HG03354 (cell line): ENCODE measurements around the gene NRSN2.
"Not testable (repeated sequence)": the region's sequence is repeated elsewhere in the genome, so short reads cannot be mapped to it uniquely, and the experiment has no call there.

Experiments
- ATAC-seq: cut with Tn5 transposase; IDR thresholded peaks from one replicate; pipeline ENCODE4 v1.9.1; 2021; ENCODE audit warnings: mild to moderate bottlenecking; ENCODE audit not compliant: unreplicated experiment, poor library complexity, severe bottlenecking

The NRSN2 gene

GRCh38 chr20:324177-325044, 22.5 kb upstream of the NRSN2 start:
- ATAC-seq = peak; percentile 53

GRCh38 chr20:325045-325888, 21.6 kb upstream of the NRSN2 start, which contains the start of gene SOX12:
SOX12 (plus strand) TSS chr20:325552; CDS start chr20:325925, 373 bp downstream.
- peak; percentile 76 for ATAC-seq

- peak; percentile 14 for ATAC-seq
Observed at GRCh38 chr20:325889-326644, 20.8 kb upstream of the NRSN2 start.

- ATAC-seq = no peak
Observed at GRCh38 chr20:326645-327185, 20.2 kb upstream of the NRSN2 start.

GRCh38 chr20:327186-328026, 19.5 kb upstream of the NRSN2 start:
- no peak for ATAC-seq

DNA sequence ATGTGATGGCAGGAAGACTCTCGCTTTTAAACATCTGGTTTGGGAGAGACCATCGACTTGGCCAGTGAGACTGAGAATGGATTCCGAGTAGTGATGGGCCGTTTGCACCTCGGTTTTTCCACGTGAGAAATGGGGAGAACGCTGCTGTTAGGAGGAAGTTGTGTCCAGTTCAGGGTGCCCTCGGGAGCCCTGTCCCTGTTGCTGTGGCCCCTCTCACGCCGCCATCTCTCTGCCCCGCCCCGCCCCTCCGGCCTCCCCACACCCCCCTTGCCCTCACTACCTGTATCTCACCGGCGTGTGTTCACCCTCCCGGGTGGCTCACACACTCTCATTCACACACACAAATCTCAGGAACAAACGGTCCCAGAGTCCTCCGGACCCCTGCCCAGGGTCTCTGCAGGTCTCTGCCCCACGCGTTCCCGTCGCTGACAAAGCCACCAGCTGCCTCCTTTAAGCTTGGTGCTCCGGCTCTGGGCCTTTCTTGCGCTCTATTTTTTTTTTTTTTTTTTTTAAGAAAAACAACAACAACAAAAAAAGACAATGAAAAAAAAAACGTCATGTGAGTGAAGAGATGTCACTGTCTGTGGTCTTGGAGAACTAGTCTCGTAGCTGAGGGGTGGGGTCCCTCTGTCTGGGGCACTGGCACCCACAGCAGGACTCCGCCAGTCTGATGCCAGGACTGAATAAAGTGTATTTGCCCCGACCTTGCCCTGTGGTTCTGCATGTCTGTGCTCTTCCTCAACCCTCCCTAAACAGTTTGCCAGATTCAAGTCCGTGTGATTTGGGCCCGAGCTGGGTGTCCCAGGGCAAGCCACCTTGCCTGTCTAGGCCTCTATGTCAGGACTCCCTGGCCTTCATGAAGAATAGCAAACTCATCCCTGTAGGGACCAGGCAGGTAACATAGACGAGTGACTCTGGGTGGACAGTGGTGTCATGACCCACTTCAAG, 18.6 kb upstream of the NRSN2 start:
- no peak for ATAC-seq

DNA sequence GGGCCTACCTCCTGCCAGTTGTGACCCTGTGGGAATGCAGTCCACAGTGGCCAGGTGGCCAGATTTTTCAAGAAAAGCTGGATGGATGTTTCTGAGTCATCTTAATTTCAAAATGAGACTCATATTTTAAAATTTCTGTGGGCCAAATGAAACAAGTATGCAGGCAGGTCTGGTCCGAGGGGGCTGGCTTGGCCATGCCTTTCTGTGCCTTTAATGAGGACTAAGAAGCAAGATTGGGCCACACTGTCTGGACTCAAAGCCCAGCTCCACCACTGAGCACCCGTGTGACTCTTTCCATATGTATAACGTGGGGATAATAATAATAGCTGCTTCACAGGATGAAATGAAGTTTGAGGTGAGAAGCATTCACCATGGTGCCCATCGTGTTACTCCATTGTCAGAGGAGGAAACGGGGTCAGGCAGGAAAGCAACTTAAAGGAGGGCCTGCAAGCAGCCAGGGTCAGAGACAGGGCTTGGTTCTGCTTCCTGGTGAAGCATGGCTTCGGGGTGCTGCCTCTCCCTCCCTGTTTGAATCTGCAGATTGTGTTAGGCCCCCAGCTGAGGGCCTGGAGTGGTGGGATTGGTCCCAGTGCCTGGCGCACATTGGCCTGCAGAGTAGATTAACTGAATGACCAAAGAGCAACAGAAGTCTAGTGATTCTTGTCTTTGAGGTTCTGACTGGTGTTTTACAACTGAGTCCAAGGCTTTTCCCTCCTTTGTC, 17.8 kb upstream of the NRSN2 start:
- no peak for ATAC-seq

GRCh38 chr20:329851-330232, 17.1 kb upstream of the NRSN2 start:
- no peak for ATAC-seq

DNA sequence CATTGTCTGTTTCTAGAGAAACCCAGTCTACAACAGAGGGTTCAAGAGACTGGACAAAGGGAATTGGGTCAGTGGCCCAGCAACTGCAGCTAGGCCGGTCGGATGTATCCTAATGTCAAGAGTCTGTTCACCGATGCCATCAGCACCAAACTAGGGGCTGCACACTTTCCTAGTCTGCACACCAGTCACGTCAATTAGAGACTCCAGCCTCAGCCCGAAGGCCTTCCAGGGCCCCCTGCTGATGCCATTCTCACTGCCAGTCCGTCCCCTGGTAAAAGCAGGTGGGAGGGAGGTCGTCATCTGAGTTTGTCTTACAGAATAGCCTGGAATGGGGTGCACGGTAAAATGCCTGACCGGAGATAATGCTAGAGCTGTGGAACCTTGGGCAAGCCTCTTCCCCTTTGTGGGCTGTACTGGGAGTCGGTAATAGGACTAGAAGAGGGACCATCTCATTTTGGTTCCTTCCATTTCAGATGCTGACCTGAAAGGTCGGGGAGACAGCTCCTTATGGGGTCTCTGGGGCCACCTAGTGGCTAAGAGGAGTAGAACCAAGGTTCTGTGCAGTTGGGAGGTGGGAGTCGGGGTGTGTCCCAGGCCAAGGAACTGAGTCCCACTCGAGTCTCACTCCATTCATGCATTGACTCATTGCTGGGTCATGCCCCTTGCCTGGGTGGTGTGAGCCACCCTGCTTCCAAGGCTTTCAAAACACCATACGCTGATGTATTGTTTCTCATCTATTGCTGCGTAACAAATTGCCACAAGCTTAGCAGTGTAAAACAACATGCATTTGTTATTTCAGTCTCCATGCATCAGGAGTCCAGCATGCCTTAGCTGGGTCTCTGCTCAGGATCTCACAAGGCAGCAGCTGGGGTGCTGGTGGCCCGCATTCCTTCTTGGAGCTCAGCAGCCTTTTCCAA, 16.4 kb upstream of the NRSN2 start:
- peak; percentile 28 for ATAC-seq

DNA sequence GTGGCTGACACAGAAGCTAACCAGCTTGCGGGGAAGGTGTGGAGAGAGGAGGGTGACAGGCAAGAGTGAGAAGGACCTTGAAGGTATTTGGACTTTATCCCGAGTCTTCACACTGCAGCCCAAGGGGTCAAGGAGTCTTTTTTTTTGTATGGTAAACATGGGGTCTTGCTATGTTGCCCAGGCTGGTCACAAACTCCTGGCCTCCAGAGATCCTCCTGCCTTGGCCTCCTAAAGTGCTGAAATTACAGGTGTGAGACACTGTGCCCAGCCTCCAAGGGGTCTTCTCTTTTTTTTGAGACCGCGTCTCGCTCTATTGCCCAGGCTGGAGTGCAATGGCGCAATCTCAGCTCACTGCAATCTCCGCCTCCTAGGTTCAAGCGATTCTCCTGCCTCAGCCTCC, 12.3 kb upstream of the NRSN2 start:
- no peak for ATAC-seq

DNA sequence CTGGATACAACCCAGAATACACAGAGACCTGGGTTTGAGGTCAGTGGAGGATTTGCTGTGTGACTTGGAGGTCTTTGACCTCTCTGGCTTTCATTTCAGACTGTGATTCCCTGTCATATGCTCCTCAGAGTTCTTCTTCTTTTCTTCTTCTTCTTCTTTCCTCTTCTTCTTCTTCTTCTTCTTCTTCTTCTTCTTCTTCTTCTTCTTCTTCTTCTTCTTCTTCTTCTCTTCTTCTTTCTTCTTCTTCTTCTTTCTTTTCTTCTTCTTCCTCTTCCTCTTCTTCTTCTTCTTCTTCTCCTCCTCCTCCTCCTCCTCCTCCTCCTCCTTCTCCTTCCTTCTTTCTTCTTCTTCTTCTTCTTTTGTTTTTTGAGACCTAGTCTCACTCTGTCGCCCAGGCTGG, 10.9 kb upstream of the NRSN2 start:
- ATAC-seq = not testable (repeated sequence)

GRCh38 chr20:341682-342081, 5.2 kb upstream of the NRSN2 start:
- ATAC-seq = no peak

DNA sequence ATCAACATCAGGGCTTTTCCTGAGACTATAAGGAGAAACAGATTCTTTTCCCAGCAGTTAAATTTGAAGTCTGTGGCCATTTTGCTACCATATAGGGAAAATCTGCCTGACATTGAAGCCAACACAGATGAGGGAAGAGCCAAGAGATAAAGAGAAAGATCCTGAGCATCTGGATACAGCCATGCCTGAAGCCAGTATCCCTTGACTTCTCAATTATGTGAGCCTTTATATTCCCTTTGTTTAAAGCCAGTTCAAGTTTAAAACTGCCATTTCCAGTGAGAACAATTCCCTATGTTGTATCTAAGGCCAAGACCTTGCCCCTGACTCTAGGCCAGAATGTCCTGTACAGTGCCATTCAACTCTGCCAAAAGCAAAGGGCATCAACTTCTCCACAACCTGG, 3.8 kb upstream of the NRSN2 start:
- ATAC-seq = no peak

- no peak for ATAC-seq
Observed at GRCh38 chr20:346033-346639, 775 bp upstream of the NRSN2 start.

DNA sequence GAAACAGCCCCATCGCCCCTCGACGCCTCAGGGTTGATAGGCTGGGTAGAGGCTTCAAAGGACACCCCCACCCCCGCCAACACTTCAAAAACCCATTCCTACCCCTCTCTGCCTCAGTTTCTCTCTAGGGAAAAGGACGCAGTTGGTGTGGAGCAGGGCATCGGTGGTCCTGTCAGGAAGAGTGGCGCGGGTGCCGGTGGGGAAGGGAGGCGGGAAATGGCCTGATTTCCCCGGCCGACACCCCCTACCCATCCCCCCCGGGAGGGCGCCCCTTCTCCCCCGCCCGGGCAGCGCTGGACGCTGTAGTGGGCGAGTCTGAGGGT, 367 bp downstream of the NRSN2 start:
- ATAC-seq = no peak
